ENCODE data around the gene PIGA. TPM values are rescaled to one million over a fixed set of nuclear protein-coding genes. Genes with fewer than 3 reads are reported as not detected.

The PIGA gene
- total RNA-seq, 1 experiment from 2014 or later: 11.3 TPM

DNA sequence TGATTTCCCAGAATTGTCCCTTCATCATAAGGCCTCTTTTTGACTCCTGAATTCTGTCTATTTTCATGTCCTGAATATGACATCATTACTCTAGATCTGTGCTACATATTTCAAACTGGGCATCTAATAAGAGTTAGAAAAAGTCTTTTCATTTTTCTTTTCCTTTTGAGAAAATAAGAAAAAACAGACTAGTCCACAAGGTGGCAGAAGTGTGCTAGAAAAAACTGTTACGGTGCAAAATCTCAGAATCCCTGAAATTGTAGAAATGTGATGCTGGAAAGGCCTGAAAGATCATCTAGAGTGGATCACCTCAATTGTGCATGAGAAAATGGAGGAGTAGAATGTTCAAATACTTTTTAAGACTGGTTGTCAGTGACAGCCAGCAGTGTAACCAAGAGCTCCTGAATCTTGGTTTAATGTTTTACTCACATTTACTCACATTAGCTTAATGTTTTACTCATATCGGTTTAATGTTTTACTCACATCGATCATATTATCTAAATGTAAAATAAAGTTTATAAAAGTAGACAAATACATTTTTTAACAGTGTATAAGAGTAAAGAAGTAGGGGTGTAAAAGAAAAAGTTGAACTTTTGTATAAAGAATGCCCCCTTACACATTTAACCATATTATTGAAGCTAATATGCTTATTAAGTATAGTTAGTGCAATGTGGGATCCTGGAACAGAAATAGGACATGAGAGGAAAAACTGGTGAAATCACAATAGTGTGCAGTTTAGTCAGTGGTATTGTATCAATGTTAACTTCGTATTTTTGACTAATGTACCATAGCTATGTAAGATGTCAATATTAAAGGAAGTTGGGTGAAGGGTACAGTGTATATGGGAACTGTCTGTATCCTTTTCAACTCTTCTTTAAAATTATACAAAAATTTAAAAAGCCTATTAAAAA is 35.1 kb downstream of the PIGA start:
- Mint-ChIP-seq H3K4me3 (no peak overlapping the region), H3K27ac (no peak overlapping the region), H3K9me3 (no peaks in the 10 kb centered on the region), H3K4me1 (peaks cover 9% of the 10 kb centered on the region), H3K27me3 (ENCODE audit: low read depth) (no peaks in the 10 kb centered on the region; the same call in 1 of the 2 replicates), H3K36me3 (no peaks in the 10 kb centered on the region)
- CTCF ChIA-PET: interaction anchor here (0.8 kb wide), 1 partner anchor 244 kb away, joined by 3 read pairs; no protein-coding TSS in a partner anchor
- TF ChIP-seq KAT7 (CRISPR knock-in tag; IDR thresholded peaks at IDR 0.05; ENCODE audit: borderline replicate concordance) (no peak), ZNF416 (CRISPR knock-in tag; IDR thresholded peaks at IDR 0.05) (no peak), ZNF219 (CRISPR knock-in tag; IDR thresholded peaks at IDR 0.05; ENCODE audit: borderline replicate concordance) (no peak), NR3C1 (CRISPR knock-in tag; conservative IDR thresholded peaks at IDR 0.05; ENCODE audit: low read depth) (no peak), MYBL2 (CRISPR knock-in tag; IDR thresholded peaks at IDR 0.05) (no peak), AFF4 (CRISPR knock-in tag; IDR thresholded peaks at IDR 0.05; ENCODE audit: borderline replicate concordance) (no peak), ETV6 (CRISPR knock-in tag; IDR thresholded peaks at IDR 0.05) (no peak), FOXK1 (CRISPR knock-in tag; IDR thresholded peaks at IDR 0.05) (no peak), OVOL2 (CRISPR knock-in tag; IDR thresholded peaks at IDR 0.05; ENCODE audit: borderline replicate concordance) (no peak), ZNF121 (CRISPR knock-in tag; IDR thresholded peaks at IDR 0.05) (no peak), ATF3 (CRISPR knock-in tag; conservative IDR thresholded peaks at IDR 0.05) (no peak), SMAD4 (CRISPR knock-in tag; IDR thresholded peaks at IDR 0.05) (no peak), E2F1 (CRISPR knock-in tag; IDR thresholded peaks at IDR 0.05) (no peak), TCF7 (CRISPR knock-in tag; IDR thresholded peaks at IDR 0.05; ENCODE audit: low read depth) (no peak), FOXJ3 (CRISPR knock-in tag; IDR thresholded peaks at IDR 0.05; ENCODE audit: borderline replicate concordance) (no peak)
- TF ChIP-seq, protein P1, sequence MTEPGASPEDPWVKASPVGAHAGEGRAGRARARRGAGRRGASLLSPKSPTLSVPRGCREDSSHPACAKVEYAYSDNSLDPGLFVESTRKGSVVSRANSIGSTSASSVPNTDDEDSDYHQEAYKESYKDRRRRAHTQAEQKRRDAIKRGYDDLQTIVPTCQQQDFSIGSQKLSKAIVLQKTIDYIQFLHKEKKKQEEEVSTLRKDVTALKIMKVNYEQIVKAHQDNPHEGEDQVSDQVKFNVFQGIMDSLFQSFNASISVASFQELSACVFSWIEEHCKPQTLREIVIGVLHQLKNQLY (CRISPR knock-in tag; IDR thresholded peaks at IDR 0.05): no peak
- TF ChIP-seq, protein P2, sequence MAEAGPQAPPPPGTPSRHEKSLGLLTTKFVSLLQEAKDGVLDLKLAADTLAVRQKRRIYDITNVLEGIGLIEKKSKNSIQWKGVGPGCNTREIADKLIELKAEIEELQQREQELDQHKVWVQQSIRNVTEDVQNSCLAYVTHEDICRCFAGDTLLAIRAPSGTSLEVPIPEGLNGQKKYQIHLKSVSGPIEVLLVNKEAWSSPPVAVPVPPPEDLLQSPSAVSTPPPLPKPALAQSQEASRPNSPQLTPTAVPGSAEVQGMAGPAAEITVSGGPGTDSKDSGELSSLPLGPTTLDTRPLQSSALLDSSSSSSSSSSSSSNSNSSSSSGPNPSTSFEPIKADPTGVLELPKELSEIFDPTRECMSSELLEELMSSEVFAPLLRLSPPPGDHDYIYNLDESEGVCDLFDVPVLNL (CRISPR knock-in tag; IDR thresholded peaks at IDR 0.05; ENCODE audit: borderline replicate concordance, low read depth): no peak
- TF ChIP-seq, protein P3, sequence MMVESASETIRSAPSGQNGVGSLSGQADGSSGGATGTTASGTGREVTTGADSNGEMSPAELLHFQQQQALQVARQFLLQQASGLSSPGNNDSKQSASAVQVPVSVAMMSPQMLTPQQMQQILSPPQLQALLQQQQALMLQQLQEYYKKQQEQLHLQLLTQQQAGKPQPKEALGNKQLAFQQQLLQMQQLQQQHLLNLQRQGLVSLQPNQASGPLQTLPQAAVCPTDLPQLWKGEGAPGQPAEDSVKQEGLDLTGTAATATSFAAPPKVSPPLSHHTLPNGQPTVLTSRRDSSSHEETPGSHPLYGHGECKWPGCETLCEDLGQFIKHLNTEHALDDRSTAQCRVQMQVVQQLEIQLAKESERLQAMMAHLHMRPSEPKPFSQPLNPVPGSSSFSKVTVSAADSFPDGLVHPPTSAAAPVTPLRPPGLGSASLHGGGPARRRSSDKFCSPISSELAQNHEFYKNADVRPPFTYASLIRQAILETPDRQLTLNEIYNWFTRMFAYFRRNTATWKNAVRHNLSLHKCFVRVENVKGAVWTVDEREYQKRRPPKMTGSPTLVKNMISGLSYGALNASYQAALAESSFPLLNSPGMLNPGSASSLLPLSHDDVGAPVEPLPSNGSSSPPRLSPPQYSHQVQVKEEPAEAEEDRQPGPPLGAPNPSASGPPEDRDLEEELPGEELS (CRISPR knock-in tag; IDR thresholded peaks at IDR 0.05): no peak
- no peak for ATAC-seq
- POLR2A ChIA-PET: no interaction called here
- DNase-seq (ENCODE audit: low spot score): no peak

Data from WTC11 (cell line).